Measurements from ENCODE around the gene XXYLT1.

The XXYLT1 gene

DNA sequence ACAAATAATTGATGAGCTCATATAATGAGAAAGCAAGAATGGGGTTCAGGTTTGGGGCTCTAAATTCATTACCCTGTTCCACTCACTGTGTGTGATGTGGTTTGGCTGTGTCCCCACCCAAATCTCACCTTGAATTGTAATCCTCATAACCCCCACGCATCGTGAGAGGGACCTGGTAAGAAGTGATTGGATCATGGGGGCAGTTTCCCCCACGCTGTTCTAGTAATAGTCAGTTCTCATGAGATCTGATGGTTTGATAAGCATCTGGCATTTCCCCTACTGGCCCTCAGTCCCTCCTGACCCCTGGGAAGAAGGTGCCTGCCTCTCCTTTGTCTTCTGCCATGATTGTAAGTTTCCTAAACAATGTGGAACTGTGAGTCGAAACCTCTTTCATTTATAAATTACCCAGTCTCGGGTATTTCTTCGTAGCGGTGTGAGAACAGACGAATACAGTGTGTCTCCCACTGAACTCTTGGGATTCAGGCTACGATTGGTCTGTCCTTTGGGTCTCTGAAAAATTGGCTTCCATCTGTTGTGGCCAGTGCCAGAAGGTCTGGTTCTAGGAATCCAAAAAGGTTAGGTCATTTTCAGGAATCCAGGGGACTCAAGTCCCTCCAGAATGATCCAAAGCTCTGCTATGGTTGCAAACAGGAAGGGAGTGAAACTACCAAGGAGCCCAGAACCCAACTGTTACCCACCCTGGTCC is 87.7 kb downstream of the XXYLT1 start:
- no peak overlapping the region for H3K4me3 ChIP-seq (ENCODE audit: low read depth, low read length)
- H3K9me3 ChIP-seq (ENCODE audit: control insufficient read depth, insufficient read depth, low read depth, low read length), result no peaks in the 10 kb centered on the region
- no peaks in the 10 kb centered on the region for H3K4me1 ChIP-seq (ENCODE audit: control insufficient read depth, insufficient read depth, low read length)
- CTCF ChIA-PET, result no interaction called here
- no peak overlapping the region for H3K27ac ChIP-seq (ENCODE audit: extremely low read depth, low read depth, low read length)
- TF ChIP-seq SCRT2 (tag by site-specific recombination; IDR thresholded peaks at IDR 0.05) (no peak), ZNF169 (tag by site-specific recombination; IDR thresholded peaks at IDR 0.05) (no peak), ZNF416 (tag by site-specific recombination; IDR thresholded peaks at IDR 0.05) (no peak), ZBTB1 (tag by site-specific recombination; IDR thresholded peaks at IDR 0.05) (no peak), ZNF776 (tag by site-specific recombination; IDR thresholded peaks at IDR 0.05; ENCODE audit: borderline replicate concordance) (no peak), ZNF24 (tag by site-specific recombination; IDR thresholded peaks at IDR 0.05) (no peak), ZNF677 (tag by site-specific recombination; IDR thresholded peaks at IDR 0.05) (no peak), ZNF341 (tag by site-specific recombination; IDR thresholded peaks at IDR 0.05; ENCODE audit: low read depth) (no peak), SP7 (tag by site-specific recombination; IDR thresholded peaks at IDR 0.05) (no peak), ZNF623 (tag by site-specific recombination; IDR thresholded peaks at IDR 0.05) (no peak), ZNF2 (tag by site-specific recombination; IDR thresholded peaks at IDR 0.05) (no peak), ZBTB6 (tag by site-specific recombination; IDR thresholded peaks at IDR 0.05) (no peak), ZNF791 (tag by site-specific recombination; IDR thresholded peaks at IDR 0.05) (no peak), ZFHX2 (tag by site-specific recombination; conservative IDR thresholded peaks at IDR 0.05) (no peak), ZEB2 (tag by site-specific recombination; IDR thresholded peaks at IDR 0.05) (no peak), SP2 (tag by site-specific recombination; IDR thresholded peaks at IDR 0.05) (no peak), ZNF596 (tag by site-specific recombination; IDR thresholded peaks at IDR 0.05) (no peak), ZNF626 (tag by site-specific recombination; IDR thresholded peaks at IDR 0.05) (no peak)
- TF ChIP-seq, protein P1, sequence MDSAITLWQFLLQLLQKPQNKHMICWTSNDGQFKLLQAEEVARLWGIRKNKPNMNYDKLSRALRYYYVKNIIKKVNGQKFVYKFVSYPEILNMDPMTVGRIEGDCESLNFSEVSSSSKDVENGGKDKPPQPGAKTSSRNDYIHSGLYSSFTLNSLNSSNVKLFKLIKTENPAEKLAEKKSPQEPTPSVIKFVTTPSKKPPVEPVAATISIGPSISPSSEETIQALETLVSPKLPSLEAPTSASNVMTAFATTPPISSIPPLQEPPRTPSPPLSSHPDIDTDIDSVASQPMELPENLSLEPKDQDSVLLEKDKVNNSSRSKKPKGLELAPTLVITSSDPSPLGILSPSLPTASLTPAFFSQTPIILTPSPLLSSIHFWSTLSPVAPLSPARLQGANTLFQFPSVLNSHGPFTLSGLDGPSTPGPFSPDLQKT (IDR thresholded peaks at IDR 0.05; ENCODE audit: borderline replicate concordance, low read depth, low read length), result no peak
- TF ChIP-seq, protein P2, sequence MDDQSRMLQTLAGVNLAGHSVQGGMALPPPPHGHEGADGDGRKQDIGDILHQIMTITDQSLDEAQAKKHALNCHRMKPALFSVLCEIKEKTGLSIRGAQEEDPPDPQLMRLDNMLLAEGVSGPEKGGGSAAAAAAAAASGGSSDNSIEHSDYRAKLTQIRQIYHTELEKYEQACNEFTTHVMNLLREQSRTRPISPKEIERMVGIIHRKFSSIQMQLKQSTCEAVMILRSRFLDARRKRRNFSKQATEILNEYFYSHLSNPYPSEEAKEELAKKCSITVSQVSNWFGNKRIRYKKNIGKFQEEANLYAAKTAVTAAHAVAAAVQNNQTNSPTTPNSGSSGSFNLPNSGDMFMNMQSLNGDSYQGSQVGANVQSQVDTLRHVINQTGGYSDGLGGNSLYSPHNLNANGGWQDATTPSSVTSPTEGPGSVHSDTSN (CRISPR knock-in tag; IDR thresholded peaks at IDR 0.05), result no peak
- POLR2A ChIA-PET, result no interaction called here
- H3K36me3 ChIP-seq (ENCODE audit: control insufficient read depth in 2 of 2, insufficient read depth in 1 of 2, low read length in 2 of 2), result no peaks in the 10 kb centered on the region

- Histone ChIP-seq H3K4me3 (ENCODE audit: low read depth, low read length) (no peak overlapping the region), H3K36me3 (ENCODE audit: control insufficient read depth in 2 of 2, insufficient read depth in 1 of 2, low read length in 2 of 2) (no peaks in the 10 kb centered on the region), H3K27ac (ENCODE audit: extremely low read depth, low read depth, low read length) (no peak overlapping the region), H3K9me3 (ENCODE audit: control insufficient read depth, insufficient read depth, low read depth, low read length) (no peaks in the 10 kb centered on the region), H3K4me1 (ENCODE audit: control insufficient read depth, insufficient read depth, low read length) (no peaks in the 10 kb centered on the region)
- TF ChIP-seq ZNF132 (tag by site-specific recombination; IDR thresholded peaks at IDR 0.05; ENCODE audit: borderline replicate concordance), result no peak
- TF ChIP-seq TRIM28 (IDR thresholded peaks at IDR 0.05; ENCODE audit: borderline replicate concordance, low read length), result peak; percentile 23; the same call in 1 of the 2 replicates
- peak; percentile 60 for TF ChIP-seq ZBTB17 (tag by site-specific recombination; IDR thresholded peaks at IDR 0.05)
- CTCF ChIA-PET, result no interaction called here
- POLR2A ChIA-PET, result no interaction called here
These were observed 88.5 kb downstream of the XXYLT1 start for GRCh38 chr3:195182470-195182795.

Data from HEK293 (cell line).